ENCODE measurements around the gene CKS1B.

CKS1B gene

GRCh38 chr1:154974102-154974807, at the start of gene CKS1B:
Gene CKS1B (plus strand): TSS chr1:154974681. CDS start chr1:154974746, 65 bp downstream.
- ATAC-seq = peak; percentile 71
- TF ChIP-seq ESRRG (CRISPR knock-in tag; IDR thresholded peaks at IDR 0.05) = no peak
- TF ChIP-seq RARB (CRISPR knock-in tag; IDR thresholded peaks at IDR 0.05) = peak; percentile 61; the same call in 1 of the 2 replicates
- peak; percentile 34; the same call in 1 of the 2 replicates for TF ChIP-seq ZC3H10 (CRISPR knock-in tag; IDR thresholded peaks at IDR 0.05)
- 0 out of 2 replicates have a peak, but pooled peaks have one; percentile 51 for TF ChIP-seq POU6F1 (CRISPR knock-in tag; IDR thresholded peaks at IDR 0.05; ENCODE audit: borderline replicate concordance, low read depth)
- TF ChIP-seq TOX (CRISPR knock-in tag; IDR thresholded peaks at IDR 0.05; ENCODE audit: borderline replicate concordance) = peak; percentile 30; the same call in 1 of the 2 replicates

- no peak for ATAC-seq
- no peak for TF ChIP-seq TSHZ2 (CRISPR knock-in tag; IDR thresholded peaks at IDR 0.05)
- TF ChIP-seq TOX (CRISPR knock-in tag; IDR thresholded peaks at IDR 0.05; ENCODE audit: borderline replicate concordance) = no peak
Measured at GRCh38 chr1:154925335-154926170, 48.9 kb upstream of the CKS1B start.

- ATAC-seq = no peak
- TF ChIP-seq ZFP3 (CRISPR knock-in tag; IDR thresholded peaks at IDR 0.05) (no peak), ARNTL (CRISPR knock-in tag; IDR thresholded peaks at IDR 0.05; ENCODE audit: borderline replicate concordance, low read depth) (no peak), POU6F1 (CRISPR knock-in tag; IDR thresholded peaks at IDR 0.05; ENCODE audit: borderline replicate concordance, low read depth) (no peak), ZNF8 (CRISPR knock-in tag; IDR thresholded peaks at IDR 0.05) (no peak), ISL1 (CRISPR knock-in tag; IDR thresholded peaks at IDR 0.05) (no peak), PPARA (CRISPR knock-in tag; IDR thresholded peaks at IDR 0.05; ENCODE audit: borderline replicate concordance) (no peak), CSRNP3 (CRISPR knock-in tag; IDR thresholded peaks at IDR 0.05) (no peak), TCF4 (CRISPR knock-in tag; IDR thresholded peaks at IDR 0.05; ENCODE audit: borderline replicate concordance) (no peak), TSHZ2 (CRISPR knock-in tag; IDR thresholded peaks at IDR 0.05) (no peak), CSDC2 (CRISPR knock-in tag; IDR thresholded peaks at IDR 0.05) (no peak), ZFP30 (CRISPR knock-in tag; IDR thresholded peaks at IDR 0.05) (no peak), SNAI2 (CRISPR knock-in tag; IDR thresholded peaks at IDR 0.05) (no peak), TOX (CRISPR knock-in tag; IDR thresholded peaks at IDR 0.05; ENCODE audit: borderline replicate concordance) (no peak)
Measured at GRCh38 chr1:154926201-154926600, 48.3 kb upstream of the CKS1B start.
